HG02623 (cell line): Measurements from ENCODE around the gene SYTL2.
"Not testable (repeated sequence)": the region's sequence is repeated elsewhere in the genome, so short reads cannot be mapped to it uniquely, and the experiment has no call there.

ENCODE experiments used
- ATAC-seq: cut with Tn5 transposase; IDR thresholded peaks from one replicate; pipeline ENCODE4 v1.9.1; 2021; ENCODE audit warnings: moderate library complexity; ENCODE audit not compliant: unreplicated experiment

Gene SYTL2

DNA sequence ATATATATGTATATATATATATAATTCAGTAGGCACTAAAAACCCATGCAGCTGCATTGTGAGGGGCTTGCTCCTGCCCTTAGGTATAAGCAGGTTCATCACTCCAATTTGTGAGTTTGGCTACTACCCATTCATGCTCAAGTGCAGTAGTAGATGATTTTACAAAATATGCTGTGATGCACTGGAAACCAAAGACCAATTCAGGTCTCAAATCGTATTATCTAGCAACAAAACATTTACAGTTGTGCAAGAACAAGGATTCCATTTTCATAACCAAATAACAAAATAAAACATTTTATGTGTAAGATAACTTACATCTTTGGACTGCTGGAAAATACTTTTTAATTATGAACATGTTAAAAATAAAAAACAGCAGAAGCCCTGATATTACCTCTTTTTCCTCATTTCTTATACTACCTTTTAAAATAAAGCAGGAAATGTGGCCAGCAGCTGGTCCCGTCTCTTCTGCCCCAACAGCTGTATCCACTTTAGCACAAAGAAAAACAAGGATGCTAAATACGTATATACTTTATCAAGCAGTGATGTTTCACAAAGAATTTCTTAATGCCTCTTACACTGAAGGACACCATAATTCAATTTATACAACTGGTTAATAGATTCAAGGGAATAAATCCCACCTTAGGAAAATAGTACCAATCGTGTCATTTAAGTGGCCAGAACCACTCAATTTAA lies 148.8 kb downstream of the SYTL2 start:
- ATAC-seq = no peak

GRCh38 chr11:85658180-85658579 lies 152.8 kb downstream of the SYTL2 start:
- ATAC-seq = no peak

GRCh38 chr11:85656777-85657176 lies 154.2 kb downstream of the SYTL2 start:
- ATAC-seq = no peak

DNA sequence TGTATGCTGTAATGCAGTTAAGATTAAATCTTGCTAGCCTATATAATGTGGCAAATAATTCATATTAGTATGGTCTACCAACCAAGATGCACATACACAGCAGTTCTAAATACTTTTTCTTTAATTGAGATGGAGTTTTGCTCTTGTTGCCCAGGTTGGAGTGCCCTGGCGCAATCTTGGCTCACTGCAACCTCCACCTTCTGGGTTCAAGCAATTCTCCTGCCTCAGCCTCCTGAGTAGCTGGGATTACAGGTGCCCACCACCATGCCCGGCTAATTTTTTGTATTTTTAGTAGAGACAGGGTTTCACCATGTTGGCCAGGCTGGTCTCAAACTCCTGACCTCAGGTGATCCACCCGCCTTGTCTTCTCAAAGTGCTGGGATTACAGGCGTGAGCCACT lies 156.6 kb downstream of the SYTL2 start:
- ATAC-seq = not testable (repeated sequence)

- ATAC-seq = no peak
Measured at GRCh38 chr11:85652786-85653447, 158.0 kb downstream of the SYTL2 start.

DNA sequence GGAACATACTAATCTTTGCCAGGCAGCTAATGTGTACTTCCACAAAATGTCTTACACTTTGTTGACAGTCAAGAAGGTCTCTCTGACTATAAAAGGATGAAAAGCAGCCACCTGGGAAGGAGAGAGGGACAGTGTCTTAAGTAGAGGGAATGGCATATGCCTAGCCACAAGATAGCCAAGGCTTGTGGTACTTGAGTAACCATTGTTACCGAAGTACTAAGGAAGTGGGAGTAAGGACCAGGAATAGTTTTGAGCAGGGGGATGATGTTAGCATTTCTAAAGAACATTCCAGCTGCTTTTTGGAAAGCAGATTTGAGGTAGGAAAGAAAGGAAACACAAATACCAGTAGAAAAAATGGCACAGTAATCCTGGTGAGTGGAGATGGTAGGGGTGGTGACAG lies 159.8 kb downstream of the SYTL2 start:
- ATAC-seq = no peak

GRCh38 chr11:85647604-85648299 lies 163.2 kb downstream of the SYTL2 start, which contains the start of gene TMEM126A:
Gene TMEM126A (plus strand): TSS chr11:85647967. CDS start chr11:85650256, 2,289 bp downstream.
- peak; percentile 99 for ATAC-seq

- ATAC-seq = no peak
Measured at GRCh38 chr11:85647078-85647477, 163.9 kb downstream of the SYTL2 start.
